ENCODE data around the gene ARFRP1.

- TF ChIP-seq CTCF (IDR thresholded peaks at IDR 0.05) (no peak), ZFX (IDR thresholded peaks at IDR 0.05; ENCODE audit: borderline replicate concordance) (no peak)
Observed at GRCh38 chr20:63697357-63697867, 10.4 kb downstream of the ARFRP1 start.
